HG03439 (cell line): ENCODE results near the gene LYPD1.

Experiments
- ATAC-seq: cut with Tn5 transposase; IDR thresholded peaks from one replicate; pipeline ENCODE4 v1.9.1; 2021; ENCODE audit warnings: mild to moderate bottlenecking, moderate library complexity; ENCODE audit not compliant: unreplicated experiment

Gene LYPD1

GRCh38 chr2:132599556-132599955, 70.4 kb downstream of the LYPD1 start:
- ATAC-seq: no peak

- no peak for ATAC-seq
Observed at GRCh38 chr2:132598536-132598935, 71.5 kb downstream of the LYPD1 start.

- no peak for ATAC-seq
Observed at GRCh38 chr2:132597831-132598230, 72.2 kb downstream of the LYPD1 start.

GRCh38 chr2:132597166-132597565, 72.8 kb downstream of the LYPD1 start:
- no peak for ATAC-seq

- no peak for ATAC-seq
Observed at GRCh38 chr2:132595693-132596092, 74.3 kb downstream of the LYPD1 start.

GRCh38 chr2:132595186-132595585, 74.8 kb downstream of the LYPD1 start:
- ATAC-seq: no peak
